Bone marrow (tissue), 2 donors: Measurements from ENCODE around the gene AHCTF1.
A peak's percentile ranks its signal among the peaks of the same experiment; 100 is the strongest.

Experiments
- DNase-seq, 2 donors: peaks; one replicate each; lab custom pipeline; 2025; lab: John Stamatoyannopoulos, UW

AHCTF1 gene, protein sequence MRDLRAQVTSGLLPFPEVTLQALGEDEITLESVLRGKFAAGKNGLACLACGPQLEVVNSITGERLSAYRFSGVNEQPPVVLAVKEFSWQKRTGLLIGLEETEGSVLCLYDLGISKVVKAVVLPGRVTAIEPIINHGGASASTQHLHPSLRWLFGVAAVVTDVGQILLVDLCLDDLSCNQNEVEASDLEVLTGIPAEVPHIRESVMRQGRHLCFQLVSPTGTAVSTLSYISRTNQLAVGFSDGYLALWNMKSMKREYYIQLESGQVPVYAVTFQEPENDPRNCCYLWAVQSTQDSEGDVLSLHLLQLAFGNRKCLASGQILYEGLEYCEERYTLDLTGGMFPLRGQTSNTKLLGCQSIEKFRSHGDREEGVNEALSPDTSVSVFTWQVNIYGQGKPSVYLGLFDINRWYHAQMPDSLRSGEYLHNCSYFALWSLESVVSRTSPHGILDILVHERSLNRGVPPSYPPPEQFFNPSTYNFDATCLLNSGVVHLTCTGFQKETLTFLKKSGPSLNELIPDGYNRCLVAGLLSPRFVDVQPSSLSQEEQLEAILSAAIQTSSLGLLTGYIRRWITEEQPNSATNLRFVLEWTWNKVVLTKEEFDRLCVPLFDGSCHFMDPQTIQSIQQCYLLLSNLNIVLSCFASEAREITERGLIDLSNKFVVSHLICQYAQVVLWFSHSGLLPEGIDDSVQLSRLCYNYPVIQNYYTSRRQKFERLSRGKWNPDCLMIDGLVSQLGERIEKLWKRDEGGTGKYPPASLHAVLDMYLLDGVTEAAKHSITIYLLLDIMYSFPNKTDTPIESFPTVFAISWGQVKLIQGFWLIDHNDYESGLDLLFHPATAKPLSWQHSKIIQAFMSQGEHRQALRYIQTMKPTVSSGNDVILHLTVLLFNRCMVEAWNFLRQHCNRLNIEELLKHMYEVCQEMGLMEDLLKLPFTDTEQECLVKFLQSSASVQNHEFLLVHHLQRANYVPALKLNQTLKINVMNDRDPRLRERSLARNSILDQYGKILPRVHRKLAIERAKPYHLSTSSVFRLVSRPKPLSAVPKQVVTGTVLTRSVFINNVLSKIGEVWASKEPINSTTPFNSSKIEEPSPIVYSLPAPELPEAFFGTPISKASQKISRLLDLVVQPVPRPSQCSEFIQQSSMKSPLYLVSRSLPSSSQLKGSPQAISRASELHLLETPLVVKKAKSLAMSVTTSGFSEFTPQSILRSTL (N-terminal part only)

DNA sequence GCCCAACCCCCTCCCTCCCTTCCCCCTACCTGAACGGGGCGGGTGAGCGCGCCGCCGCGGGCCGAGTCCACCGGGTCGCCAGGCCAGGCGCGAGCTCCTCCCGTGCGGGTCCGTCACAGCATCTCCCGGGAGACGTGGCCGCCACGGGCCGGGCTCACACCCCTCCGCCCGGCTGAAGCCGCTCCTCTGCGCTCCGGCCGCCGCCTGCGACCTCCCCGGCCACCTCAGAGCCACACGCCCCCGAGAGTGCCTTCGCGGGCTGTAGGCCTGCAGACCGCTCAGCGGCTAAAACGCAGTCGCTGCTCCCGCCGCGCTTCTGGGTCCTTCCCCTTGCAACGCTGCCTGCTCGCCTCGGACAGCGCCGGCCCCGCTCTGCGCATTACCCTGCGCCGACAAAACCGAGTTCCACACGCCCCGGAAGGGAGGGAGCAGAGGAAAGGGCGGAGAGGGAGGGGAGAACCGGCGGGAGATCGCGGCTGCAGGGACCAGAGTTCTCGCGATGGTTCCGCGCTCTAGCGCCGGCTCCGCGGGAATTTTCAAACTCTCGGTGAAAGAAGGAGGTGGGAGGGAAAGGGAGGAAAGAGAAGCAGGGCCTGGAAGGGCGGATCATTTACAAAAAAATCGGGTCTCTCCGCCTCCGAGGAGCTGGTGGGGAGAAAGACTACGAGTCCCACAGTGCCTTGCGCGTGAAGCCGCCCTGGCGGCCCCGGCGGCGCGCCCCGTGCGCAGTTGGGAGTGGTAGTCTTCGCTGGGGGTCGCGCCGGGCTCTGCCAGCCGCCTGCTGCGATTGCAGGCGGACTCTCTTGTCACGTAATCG lies at the start of gene AHCTF1:
AHCTF1 (minus strand) TSS at position 400 of the 817 bp plus-strand sequence. CDS start 13,578 bp downstream, outside the sequence.
- DNase-seq: peak; percentile 87 to 99

DNA sequence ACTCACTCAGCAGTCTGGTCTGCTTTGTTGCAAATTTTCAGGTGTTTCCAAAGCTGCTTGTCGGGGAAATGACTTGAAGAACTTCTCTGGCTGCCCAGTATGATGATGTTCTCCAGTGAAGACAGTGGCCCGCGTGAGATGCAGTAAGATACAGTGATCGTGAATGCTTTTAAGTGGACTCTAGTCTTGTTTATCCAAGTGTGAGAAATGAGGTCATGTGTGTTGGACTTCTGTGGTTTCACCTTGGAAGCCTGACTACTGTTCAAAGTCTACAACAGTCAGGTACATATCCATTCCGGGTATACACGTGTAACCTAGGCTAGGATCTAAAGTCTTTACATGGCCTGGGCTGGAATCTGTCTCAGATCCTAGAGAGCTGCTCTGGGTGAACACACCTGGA lies 47.0 kb upstream of the AHCTF1 start:
- no peak for DNase-seq

DNA sequence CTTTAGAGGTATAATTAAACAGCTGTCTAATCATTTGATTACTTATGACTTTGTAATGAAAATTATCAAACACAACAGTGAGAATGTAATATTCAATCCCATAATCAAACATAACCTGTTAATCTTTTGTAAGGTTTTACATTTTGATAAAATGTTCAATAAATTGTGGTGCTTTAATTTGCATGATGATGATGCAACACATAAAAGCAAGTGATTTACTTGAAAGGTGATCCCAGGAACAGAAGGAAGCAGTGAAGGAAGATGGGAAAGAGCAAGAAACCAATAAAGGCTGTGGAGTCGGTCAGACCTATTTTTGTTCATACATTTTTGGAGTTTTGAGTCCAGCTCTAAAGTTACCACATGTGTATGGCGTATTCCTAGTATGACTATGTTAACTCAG lies 46.5 kb upstream of the AHCTF1 start:
- no peak for DNase-seq

DNA sequence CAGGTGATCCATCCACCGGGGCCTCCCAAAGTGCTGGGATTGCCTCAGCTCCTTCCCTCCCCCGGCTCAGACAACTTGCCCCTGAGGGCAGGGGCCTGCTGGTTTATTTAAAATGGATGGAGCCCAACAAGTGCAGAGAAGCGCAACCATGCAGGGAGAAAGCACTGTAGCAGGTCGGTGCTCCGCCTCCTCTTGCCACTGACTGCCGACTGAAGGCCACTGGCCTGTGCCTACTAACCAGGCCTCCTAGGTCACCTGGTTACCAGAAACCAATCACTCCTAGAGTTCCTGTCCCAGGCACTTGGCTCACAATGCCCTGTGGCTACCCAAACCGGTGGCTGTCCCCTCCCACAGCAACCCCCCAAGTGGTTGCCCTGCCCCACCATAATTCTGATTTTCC lies 40.2 kb upstream of the AHCTF1 start:
- no peak for DNase-seq

DNA sequence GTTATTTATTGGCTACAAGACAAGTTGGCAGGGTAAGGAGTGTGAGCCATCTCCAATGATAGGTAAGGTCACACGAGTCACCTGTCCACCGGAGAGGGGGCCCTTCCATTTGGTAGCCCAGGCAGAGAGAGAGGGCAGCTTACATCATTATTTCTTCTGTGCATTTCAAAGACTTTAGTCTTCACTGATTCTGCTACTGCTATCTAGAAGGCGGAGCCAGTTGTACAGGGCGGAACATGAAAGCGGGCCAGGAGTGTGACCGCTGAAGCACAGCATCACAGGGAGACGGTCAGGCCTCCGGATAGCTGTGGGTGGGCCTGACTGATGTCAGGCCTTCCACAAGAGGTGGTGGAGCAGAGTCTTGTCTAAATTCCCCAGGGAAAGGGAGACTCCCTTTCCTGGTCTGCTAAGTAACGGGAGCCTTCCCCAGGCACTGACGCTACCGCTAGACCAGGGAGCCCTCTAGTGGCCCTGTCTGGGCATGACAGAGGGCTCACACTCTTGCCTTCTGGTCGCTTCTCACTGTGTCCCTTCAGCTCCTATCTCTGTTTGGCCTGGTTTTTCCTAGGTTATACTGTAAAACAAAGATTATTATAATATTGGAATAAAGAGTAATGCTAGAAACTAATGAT lies 39.5 kb upstream of the AHCTF1 start:
- peak; percentile 3 to 15 for DNase-seq

DNA sequence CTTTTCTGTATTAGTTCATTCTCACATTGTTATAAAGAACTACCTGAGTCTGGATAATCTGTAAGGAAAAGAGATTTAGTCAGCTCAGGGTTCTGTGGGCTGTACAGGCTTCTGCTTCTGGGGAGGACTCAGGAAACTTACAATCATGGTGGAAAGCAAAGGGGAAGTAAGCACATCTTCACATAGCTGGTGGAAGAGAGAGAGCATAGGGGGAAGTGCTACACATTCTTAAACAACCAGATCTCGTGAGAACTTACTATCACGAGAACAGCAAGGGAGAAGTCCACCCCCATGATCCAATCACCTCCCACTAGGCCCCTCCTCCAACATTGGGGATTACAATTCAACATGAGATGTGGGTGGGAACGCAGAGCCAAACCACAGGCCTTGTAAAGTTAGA lies 37.9 kb upstream of the AHCTF1 start:
- DNase-seq: no peak

DNA sequence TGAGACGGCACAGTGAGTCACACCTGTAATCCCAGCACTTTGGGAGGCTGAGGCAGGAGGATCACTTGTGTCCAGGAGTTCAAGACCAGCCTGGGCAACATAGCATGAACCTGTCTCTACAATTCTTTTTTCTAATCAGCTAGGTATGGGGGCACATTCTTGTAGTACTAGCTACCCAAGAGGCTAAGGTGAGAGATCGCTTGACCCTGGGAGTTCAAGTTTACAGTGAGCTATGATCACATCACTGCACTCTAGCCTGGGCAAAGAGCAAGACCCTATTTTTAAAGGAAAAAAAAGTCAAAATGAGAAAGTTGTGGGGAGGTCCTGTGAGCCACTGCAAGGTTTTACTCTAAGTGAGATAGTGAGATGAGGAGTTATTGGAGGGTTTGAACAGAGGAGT lies 34.8 kb upstream of the AHCTF1 start:
- DNase-seq: no peak

DNA sequence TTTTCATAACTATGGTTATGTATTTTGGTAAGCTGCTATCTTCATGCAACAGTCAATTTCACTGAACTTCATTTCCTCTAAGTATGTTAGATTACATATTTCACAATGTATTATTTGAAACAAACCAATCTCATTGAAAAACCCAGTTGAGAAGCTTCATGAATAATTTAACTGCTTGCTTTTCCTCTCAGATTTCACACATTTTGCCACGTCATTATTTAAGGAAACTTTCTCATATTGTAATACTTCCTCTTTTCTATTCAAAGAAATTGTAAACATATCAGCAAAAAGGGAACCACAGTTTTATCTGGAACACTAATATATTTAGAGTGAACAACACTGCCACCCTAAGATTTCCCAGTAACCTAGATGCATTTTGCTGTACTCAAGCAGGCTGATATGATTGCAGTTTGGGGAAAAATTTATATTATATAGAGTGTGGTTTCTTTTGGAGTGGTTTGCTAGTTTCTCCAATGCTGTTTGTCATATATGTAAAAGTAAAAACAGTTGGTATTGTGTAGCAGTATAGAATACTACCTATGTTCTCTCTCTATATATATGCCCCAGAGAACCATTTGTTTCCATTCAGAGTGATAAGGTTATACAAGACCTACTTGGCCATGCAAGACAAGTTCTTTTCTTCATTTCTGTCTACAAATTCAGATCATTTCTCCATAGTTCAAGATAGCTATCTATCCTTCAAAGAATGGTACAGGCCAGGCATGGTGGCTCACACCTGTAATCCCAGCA lies 28.4 kb upstream of the AHCTF1 start:
- peak in 1 of 2 donors; percentile 91 for DNase-seq

DNA sequence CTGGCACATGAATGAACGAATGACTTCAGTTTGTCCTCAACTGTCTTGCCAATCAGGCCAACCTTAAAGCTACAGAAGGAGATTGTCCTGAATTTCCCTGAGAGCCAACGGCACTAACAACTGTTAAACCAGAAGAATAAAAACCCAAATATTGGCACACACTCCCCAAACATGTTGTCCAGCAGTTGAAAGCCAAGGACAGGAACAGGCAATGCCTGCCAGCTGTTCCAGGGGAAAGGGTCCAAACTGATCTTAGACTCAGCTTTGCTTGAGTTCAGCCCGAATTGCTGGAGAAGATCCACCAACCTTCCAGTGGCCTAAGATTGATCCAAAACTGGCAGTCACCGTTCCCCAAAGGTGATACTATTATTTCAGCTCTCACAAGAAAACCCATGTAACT lies 22.4 kb upstream of the AHCTF1 start:
- DNase-seq: no peak

DNA sequence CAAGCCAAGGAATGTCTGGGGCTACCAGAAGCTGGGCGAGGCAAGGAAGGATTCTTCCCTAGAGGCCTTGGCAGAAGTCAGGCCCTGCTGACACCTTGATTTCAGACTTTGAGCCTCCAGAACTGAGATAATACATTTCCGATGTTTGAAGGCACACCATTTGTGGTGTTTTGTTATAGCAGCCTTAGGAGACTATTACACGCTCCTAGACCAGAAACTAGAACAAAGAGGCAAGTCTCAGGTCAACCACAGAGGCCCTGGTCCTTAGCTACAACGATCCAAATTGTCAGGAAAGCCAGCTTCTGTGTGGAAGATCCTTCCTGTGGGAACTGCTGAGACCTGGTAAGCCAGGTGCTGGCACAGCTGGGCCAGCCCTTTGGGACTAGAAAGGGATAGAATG lies 19.7 kb upstream of the AHCTF1 start:
- no peak for DNase-seq

DNA sequence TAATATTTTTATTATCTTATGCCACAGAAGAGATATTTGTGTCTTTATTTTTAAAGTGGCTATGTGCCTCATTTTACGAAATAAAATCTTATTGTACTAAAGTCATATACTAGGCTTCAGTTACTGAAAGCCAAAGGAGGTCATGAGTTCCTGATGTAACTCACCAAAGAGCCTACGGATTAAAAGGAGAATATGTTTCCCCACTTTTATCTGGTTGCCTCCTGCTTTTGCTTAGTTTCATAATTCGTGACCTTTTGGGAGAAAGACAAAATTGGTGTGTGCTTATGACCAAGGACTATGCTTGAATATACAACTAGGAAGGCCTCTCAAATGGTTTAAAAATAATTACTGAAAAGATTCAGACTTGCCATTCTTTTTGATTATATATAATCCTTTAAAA lies 18.2 kb upstream of the AHCTF1 start:
- no peak for DNase-seq

DNA sequence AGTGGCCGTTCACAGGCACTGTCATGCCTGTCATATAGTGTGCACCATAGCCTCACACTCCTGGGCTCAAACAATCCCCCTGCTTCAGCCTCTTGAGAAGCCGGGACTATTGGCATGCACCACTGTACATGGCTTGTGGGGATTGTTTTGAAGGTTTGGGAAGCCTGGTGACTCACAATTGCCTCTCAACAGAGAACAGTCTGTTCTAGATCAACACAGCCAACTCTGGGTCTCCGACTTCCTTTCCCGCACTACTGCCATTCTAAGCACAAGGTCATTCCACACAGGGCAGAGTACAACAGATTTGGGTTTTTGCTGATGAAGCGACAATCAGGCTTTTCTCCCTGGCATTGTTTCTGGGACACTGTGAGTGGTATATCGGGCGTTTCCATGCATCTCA lies 15.5 kb upstream of the AHCTF1 start:
- DNase-seq: no peak

DNA sequence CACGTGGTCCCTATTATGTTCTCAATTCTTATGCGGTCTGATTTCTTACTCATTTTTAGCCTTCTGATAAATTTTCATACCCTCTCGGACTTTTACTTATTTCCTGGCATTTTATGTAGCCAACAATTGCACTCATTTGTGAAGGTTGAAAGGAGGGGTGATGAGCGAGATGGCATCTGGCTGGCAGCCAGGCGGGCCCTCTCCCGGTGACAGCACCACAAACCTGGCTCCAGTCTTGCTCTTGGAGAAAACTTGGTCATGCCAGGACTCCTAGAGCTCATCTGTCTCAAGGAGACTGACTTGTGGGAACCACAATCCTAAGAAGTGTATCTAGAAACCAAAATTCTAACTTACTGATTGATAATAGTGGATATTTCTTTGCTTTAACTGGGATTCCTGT lies 14.6 kb upstream of the AHCTF1 start:
- DNase-seq: no peak

DNA sequence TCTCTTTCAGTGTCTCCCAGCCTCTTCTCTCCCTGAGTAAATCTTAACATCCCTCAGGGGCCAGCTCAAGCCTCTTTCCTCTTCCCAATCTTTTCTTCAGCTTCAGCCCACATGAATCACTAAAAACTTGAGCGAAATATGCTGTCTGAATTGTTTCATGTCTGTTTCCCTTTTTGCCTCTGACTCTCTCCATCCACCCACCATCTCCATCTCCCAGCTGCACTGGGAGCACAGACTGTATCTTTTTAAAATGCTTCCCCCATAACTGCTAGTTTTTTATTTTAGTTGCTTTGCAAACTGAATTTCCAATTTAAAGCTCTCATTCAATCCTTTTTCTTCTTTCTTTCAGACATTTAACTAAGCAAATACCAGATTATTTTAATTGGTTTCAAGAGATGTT lies 3.0 kb upstream of the AHCTF1 start:
- no peak for DNase-seq

DNA sequence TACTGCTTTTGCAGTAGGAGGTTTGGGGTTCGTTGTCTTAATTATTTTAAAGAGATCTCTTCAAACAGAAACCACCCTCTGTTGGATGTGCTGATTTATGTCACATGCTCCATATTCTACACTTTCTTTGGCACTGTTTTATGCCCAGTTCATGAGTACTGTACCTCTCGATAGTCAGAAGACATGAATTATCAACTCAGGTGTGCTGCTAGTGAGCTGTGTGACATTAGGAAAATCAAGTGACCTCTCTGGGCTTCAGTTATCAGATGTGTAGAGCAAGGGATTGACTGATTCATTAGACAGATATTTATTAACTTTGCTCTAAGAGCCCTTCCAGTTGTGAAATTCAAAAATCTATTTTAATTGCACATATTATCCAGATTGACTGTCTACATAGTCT lies 2.1 kb upstream of the AHCTF1 start:
- no peak for DNase-seq

DNA sequence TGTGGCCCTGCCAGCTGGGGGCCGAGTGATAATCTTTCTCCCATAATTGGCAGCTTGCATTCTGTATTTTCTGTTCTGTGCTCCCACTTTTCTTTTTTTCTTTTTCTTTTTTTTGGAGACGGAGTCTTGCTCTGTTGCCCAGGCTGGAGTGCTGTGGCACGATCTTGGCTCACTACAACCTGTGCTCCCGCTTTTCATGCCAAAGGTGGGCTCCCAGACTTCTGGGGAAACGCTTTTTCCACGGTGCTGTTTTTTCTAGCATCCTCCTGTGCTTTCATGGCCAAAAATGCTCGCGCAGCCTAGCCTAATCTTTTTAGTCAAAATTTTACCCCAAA lies 585 bp upstream of the AHCTF1 start:
- no peak for DNase-seq

DNA sequence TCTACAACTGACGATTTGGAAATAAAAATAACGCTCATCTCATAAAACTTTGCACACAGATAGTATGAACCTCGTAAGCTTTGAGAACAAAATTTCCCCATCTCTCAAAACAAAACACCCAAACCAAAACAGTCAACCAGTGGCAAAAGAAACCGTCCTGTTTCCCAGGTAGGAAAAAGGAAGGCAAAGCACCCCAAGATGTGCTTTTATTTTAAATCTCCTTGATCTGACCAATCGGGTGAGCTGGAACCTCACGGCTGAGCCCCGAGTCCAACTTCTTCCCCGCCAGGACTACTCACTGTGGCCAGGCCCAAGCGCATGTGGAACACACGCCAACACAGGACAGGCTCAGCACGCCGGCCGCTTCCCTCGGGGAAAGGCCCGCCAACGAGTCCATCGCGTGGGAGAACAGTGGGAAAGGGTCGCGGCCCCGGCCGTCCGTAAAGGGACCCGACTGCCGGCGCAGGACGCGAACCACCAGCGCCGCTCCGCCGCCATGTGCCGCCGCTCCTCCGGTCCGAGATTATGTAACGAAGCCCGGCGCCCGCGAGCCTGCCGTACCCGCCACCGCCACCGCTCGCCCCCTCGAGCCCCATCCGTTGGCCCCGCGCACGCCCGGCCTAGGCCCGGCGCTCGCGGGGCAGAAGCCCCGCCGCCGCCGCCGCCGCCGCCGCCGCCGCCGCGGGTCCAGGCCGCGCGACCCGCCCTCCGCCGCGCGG lies 759 bp downstream of the AHCTF1 start:
- DNase-seq: peak; percentile 33

DNA sequence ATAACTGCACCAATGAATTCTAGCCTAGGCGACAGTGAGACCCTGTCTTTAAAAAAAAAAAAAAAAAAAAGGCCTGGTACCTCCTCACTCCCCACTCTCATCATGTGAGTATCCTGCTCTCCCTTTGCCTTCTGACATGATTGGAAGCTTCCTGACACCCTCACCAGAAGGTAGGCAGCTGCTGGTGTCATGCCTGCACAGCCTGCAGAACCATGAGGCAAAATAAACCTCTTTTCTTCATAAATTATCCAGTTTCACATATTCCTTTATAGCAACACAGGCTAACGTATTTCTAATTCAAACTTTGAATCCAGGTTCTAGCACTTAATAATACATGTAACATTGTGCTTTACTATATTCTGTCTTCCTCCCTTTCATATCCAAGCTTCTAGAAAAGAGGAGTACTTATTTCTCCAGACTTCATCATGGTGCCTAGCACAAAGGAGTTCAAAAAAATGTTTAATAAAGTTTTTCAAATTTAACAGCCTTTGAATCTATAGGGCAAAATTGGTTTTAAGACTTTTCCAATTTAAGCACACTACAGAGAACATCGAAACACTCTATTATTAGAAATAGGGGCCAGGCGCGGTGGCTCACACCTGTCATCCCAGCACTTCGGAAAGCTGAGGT lies 5.6 kb downstream of the AHCTF1 start:
- DNase-seq: no peak

DNA sequence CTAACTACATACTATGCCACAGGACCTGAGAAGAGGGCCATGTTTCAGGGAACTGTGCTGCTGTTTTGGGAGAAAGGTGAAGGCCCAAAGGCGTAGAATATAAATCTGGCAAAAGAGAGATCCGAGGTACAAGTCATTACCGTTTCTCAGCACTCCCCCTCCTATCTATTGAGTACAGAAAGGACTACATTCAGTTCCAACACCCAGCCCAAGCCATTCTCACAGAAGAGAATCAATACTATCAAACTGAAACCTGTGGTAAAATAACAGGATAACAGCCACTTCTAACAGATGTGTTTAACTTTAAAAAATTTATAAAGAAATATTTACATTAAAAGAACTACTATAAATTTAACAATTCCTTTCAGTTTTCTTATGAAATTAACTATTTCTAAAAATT lies 7.8 kb downstream of the AHCTF1 start:
- DNase-seq: no peak
